GM18951 (cell line): ENCODE data around the gene ZDHHC11B.

Experiments
- POLR2A ChIP-seq: IDR thresholded peaks from 4 replicates; pipeline ENCODE4 v1.6.1; 2011; ENCODE audit warnings: mild to moderate bottlenecking; ENCODE audit not compliant: insufficient read length, insufficient read depth; ENCODE audit errors: extremely low read depth
- in situ Hi-C: fragments of 300-500 bp; cut with MboI; formaldehyde crosslinking; loops from one replicate; pipeline ENCODE4 v1.12.0; 2022; ENCODE audit warnings: low sequenced_read_pairs, mixed read lengths, inconsistent platforms; ENCODE audit not compliant: unreplicated experiment

ZDHHC11B gene

GRCh38 chr5:670396-671270 is 113.9 kb downstream of the ZDHHC11B start:
- in situ Hi-C loops: no loop called here
- TF ChIP-seq POLR2A: no peak

- in situ Hi-C loops: no loop called here
- no peak for TF ChIP-seq POLR2A
These were observed 114.6 kb downstream of the ZDHHC11B start for GRCh38 chr5:669842-670395.

- in situ Hi-C loops: no loop called here
- TF ChIP-seq POLR2A: no peak
These were observed 115.3 kb downstream of the ZDHHC11B start for GRCh38 chr5:669111-669841.

- no peak for TF ChIP-seq POLR2A
- in situ Hi-C loops: no loop called here
These were observed 116.1 kb downstream of the ZDHHC11B start for GRCh38 chr5:668283-668995.

GRCh38 chr5:666816-667498 is 117.6 kb downstream of the ZDHHC11B start:
- TF ChIP-seq POLR2A: no peak
- in situ Hi-C loops: no loop called here

- in situ Hi-C loops: no loop called here
- no peak for TF ChIP-seq POLR2A
These were observed 118.4 kb downstream of the ZDHHC11B start for GRCh38 chr5:665956-666711.

- in situ Hi-C loops: no loop called here
These were observed 119.0 kb downstream of the ZDHHC11B start for GRCh38 chr5:665541-665955.

GRCh38 chr5:664994-665360 is 119.6 kb downstream of the ZDHHC11B start:
- in situ Hi-C loops: no loop called here
- TF ChIP-seq POLR2A: no peak

More at GRCh38 chr5:665541-665955, 119.0 kb downstream of the ZDHHC11B start:
- TF ChIP-seq POLR2A: no peak

- in situ Hi-C loops: no loop called here
- no peak for TF ChIP-seq POLR2A
These were observed 120.1 kb downstream of the ZDHHC11B start for GRCh38 chr5:664343-664993.

GRCh38 chr5:663436-664342 is 120.8 kb downstream of the ZDHHC11B start:
- in situ Hi-C loops: no loop called here

More at GRCh38 chr5:663436-664342, 120.8 kb downstream of the ZDHHC11B start:
- no peak for TF ChIP-seq POLR2A
